IPS-20b (cell line): Measurements from ENCODE around the gene XPR1.

Source experiments
- H3K27ac ChIP-seq: one replicate; pipeline ENCODE4 v1.5.1; 2013; ENCODE audit warnings: low read length
- H3K27me3 ChIP-seq: 2 replicates; pipeline ENCODE4 v1.6.1; 2013; ENCODE audit warnings: mild to moderate bottlenecking, low read length, inconsistent platforms; ENCODE audit not compliant: insufficient read depth
- H3K36me3 ChIP-seq: 2 replicates; pipeline ENCODE4 v1.6.1; 2013; ENCODE audit warnings: low read depth, mild to moderate bottlenecking, inconsistent platforms, low read length, moderate library complexity; ENCODE audit not compliant: insufficient read depth
- H3K4me1 ChIP-seq: 2 replicates; pipeline ENCODE4 v1.6.1; 2013; ENCODE audit warnings: mild to moderate bottlenecking, control low read depth, inconsistent platforms, low read length, moderate library complexity; ENCODE audit not compliant: insufficient read depth
- H3K4me3 ChIP-seq: 2 replicates; pipeline ENCODE4 v1.5.1; 2013; ENCODE audit warnings: mild to moderate bottlenecking, low read length, inconsistent platforms
- H3K9ac ChIP-seq: 2 replicates; pipeline ENCODE4 v1.6.1; 2013; ENCODE audit warnings: low read depth, mild to moderate bottlenecking, inconsistent platforms, low read length, moderate library complexity
- H3K9me3 ChIP-seq: 2 replicates; pipeline ENCODE4 v1.6.1; 2013; ENCODE audit warnings: mild to moderate bottlenecking, low read depth, low read length, inconsistent platforms; ENCODE audit not compliant: insufficient read depth

Gene XPR1

GRCh38 chr1:180932378-180932777, 300.6 kb downstream of the XPR1 start:
- Histone ChIP-seq H3K27me3 (no peaks in the 10 kb centered on the region), H3K27ac (no peak overlapping the region), H3K36me3 (no peaks in the 10 kb centered on the region), H3K9ac (no peak overlapping the region), H3K4me3 (no peak overlapping the region), H3K4me1 (no peaks in the 10 kb centered on the region; the same call in 1 of the 2 replicates), H3K9me3 (no peaks in the 10 kb centered on the region)

DNA sequence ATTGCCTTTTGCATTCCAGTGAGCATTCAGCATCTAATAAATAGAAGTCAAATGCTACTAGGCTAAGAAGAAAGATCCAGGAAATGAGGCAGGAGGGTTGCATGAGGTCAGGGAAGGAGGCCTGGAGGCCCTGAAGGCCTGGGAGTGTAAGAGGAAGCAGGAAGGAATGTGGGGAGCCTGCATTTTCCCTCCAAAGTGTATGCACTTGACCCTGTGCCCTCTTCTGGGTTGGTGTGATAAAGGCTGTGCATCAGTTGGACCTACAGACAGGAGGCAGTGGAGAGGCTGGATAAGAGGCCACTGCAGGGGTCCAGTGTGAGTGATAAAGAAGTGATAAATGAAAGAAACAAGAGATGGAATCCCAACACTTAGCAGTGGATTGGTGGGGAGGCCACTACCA, 301.3 kb downstream of the XPR1 start:
- Histone ChIP-seq H3K27me3 (no peaks in the 10 kb centered on the region), H3K36me3 (no peaks in the 10 kb centered on the region), H3K4me3 (no peak overlapping the region), H3K4me1 (no peaks in the 10 kb centered on the region), H3K27ac (no peak overlapping the region), H3K9ac (no peak overlapping the region), H3K9me3 (no peaks in the 10 kb centered on the region)

DNA sequence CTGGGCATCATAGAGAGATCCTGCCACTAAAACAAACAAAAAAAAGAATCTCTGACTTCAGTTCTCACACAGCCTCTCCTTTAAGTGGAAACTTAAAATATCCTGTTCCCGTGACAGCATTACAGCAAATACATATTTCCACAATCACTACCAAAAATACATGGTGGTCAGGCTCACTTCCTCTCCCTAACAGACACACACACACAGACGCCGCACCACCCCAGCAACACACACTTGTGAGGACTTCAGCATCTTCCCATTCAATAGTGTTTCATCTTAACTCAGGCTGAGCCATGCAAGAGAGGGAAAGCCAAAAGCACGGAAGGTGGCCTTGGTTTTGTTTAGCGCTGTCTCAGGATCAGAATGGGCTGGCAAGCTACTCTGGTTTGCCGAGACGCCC, 302.7 kb downstream of the XPR1 start:
- Histone ChIP-seq H3K4me3 (no peak overlapping the region), H3K9ac (no peak overlapping the region), H3K27ac (no peak overlapping the region), H3K9me3 (no peaks in the 10 kb centered on the region), H3K4me1 (no peaks in the 10 kb centered on the region), H3K36me3 (no peaks in the 10 kb centered on the region), H3K27me3 (no peaks in the 10 kb centered on the region)

GRCh38 chr1:180935326-180936109, 303.7 kb downstream of the XPR1 start:
- no peaks in the 10 kb centered on the region for H3K4me1 ChIP-seq
- H3K4me3 ChIP-seq, result no peak overlapping the region
- H3K9me3 ChIP-seq, result no peaks in the 10 kb centered on the region
- H3K9ac ChIP-seq, result no peak overlapping the region
- H3K27ac ChIP-seq, result no peak overlapping the region
- no peaks in the 10 kb centered on the region; the same call in 1 of the 2 replicates for H3K27me3 ChIP-seq
- H3K36me3 ChIP-seq, result no peaks in the 10 kb centered on the region

- Histone ChIP-seq H3K9me3 (no peaks in the 10 kb centered on the region), H3K27ac (no peak overlapping the region), H3K4me3 (no peak overlapping the region), H3K4me1 (no peaks in the 10 kb centered on the region), H3K36me3 (no peaks in the 10 kb centered on the region), H3K27me3 (no peaks in the 10 kb centered on the region; the same call in 1 of the 2 replicates), H3K9ac (no peak overlapping the region)
These were observed 304.5 kb downstream of the XPR1 start for GRCh38 chr1:180936110-180937011.

DNA sequence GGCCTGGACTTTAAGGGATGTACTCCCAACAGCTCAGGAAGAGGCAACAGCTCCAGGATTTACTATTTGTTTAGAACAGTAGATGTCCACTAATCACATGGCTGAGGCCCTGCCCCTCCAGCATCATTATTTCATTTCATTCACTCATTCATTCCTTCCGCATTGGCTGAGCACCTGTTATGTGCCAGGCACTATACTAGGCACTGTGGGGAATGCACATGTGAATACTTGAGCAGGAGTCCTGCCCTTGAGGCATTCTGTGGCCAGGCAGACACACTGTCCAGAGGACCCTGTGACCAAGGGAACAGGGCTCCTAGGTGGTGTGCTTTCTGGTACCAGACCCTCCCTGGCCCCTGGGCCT, 305.2 kb downstream of the XPR1 start:
- Histone ChIP-seq H3K4me1 (no peaks in the 10 kb centered on the region), H3K9ac (no peak overlapping the region), H3K9me3 (no peaks in the 10 kb centered on the region)

GRCh38 chr1:180937624-180938225, 305.9 kb downstream of the XPR1 start:
- Histone ChIP-seq H3K4me1 (no peaks in the 10 kb centered on the region), H3K9ac (no peak overlapping the region), H3K9me3 (no peaks in the 10 kb centered on the region), H3K4me3 (no peak overlapping the region), H3K36me3 (no peaks in the 10 kb centered on the region), H3K27me3 (no peaks in the 10 kb centered on the region; the same call in 1 of the 2 replicates), H3K27ac (no peak overlapping the region)

More for the DNA sequence above, 305.2 kb downstream of the XPR1 start:
- Histone ChIP-seq H3K4me3 (no peak overlapping the region), H3K27ac (no peak overlapping the region), H3K27me3 (no peaks in the 10 kb centered on the region; the same call in 1 of the 2 replicates), H3K36me3 (no peaks in the 10 kb centered on the region)

GRCh38 chr1:180939073-180939710, 307.4 kb downstream of the XPR1 start:
- Histone ChIP-seq H3K27ac (no peak overlapping the region), H3K9me3 (no peaks in the 10 kb centered on the region), H3K27me3 (no peaks in the 10 kb centered on the region; the same call in 1 of the 2 replicates), H3K4me3 (no peak overlapping the region), H3K9ac (no peak overlapping the region), H3K36me3 (no peaks in the 10 kb centered on the region), H3K4me1 (no peaks in the 10 kb centered on the region)

GRCh38 chr1:180939711-180940103, 307.9 kb downstream of the XPR1 start:
- Histone ChIP-seq H3K9me3 (no peaks in the 10 kb centered on the region), H3K36me3 (no peaks in the 10 kb centered on the region), H3K27ac (no peak overlapping the region), H3K4me3 (no peak overlapping the region), H3K4me1 (no peaks in the 10 kb centered on the region), H3K9ac (no peak overlapping the region), H3K27me3 (no peaks in the 10 kb centered on the region; the same call in 1 of the 2 replicates)
